Ureter (tissue), 1 donor: ENCODE results near the gene MMAB. TPM values are rescaled to one million over a fixed set of nuclear protein-coding genes. Genes with fewer than 3 reads are reported as not detected.

Experiments
- DNase-seq: peaks from one replicate; pipeline ENCODE4 v3.0.0-alpha.2; 2020; ENCODE audit warnings: low spot score
- total RNA-seq: library from RNA; stranded (reverse); gene quantifications from one replicate; pipeline ENCODE4 v1.2.4, GENCODE V29; 2023
- donor health status: DM: yes; HTN: yes; CAD: no.

The MMAB gene
- total RNA-seq, 1 donor from 2014 or later = 65.8 TPM

DNA sequence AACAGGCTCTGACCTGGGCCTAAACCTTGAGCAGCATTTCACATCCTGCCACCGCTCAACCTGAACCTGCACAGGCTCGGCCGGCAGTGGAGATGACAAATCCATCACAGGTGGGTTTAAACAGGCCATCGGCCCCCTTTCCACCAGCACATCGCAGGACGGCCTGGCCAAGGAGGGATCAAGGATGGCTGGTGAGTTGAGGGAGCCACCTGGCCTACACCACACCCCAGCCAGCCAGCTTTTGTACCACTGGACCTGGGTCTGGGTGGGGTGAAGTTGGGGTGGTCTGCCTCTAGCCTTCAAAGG is 14.2 kb downstream of the MMAB start:
- no peak for DNase-seq

DNA sequence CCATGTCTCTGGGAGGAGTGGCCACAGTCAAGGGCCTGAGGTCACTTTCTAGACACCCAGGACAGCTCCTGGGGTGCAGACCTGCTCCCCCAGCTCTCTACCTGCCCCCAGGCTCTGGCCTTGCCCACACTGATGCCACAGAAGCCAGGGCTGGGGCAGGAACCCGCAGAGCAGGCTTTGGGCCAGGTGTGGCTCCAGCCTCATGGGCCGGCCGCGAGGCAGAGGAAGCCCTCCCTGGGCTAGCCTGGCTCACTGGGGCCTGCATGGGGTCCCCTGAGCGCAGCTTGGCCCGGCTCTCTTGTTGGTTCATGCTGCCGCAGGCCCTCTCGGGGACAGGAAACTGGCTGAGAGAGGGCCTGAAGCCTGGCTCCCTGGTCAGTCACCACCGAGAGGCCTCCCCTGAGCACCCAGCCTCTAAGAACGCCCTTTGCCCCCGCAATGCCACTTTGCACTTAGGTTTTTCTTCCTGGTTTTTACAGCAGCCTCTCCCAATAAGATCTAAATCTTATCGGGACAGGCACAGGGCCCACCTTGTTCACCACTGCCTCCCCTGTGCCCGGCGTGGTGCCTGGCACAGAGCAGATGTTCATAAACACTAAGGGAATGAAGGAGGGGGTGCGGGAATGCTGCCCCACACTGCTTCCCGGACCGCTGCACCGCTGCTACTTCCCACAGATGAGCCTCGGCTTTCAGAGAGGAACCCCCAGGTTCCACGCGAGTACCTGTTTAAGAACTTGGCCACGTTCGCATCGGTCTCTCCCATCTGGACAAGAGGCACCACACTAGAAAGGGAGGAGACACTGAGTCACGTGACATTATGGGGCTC is 14.7 kb downstream of the MMAB start:
- DNase-seq = no peak

DNA sequence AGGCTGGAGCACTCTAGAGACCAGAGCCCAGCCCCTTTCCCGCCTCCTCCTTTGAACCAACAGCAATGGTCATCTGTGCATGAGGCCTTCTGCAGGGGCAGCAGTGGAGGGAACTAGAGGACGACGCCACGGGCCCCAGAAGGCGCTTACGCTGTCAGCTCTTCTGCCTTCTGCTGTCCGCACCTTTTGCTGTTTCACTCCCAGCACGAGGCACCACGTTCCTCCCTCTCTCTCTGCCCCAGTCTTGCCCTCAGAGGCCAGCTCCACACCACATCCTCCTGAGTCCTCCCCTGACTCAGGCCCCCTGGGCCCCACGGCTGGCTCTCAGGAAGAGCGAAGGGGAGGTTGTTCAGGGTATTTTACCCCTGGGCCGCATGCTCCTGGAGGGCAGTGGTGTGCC is 15.5 kb downstream of the MMAB start:
- no peak for DNase-seq

DNA sequence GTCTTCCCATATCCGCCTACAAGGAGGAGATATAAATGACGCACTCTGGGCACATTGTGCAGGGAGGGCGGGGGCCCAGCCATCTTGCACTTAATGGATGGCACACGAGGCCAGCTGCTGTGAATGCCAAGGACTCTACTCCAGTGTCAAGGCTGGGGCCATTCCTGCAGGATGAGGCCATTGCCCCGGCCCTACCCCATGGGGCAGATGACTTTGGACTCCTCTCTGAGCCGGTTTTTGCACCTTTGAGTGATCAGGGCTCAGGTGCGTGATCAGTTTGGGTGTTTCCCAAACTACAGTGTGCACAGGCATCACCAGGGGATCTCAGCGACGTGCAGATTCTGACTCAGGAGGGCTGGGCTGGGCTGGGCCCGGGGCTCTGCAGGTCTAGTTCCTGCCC is 16.1 kb downstream of the MMAB start:
- no peak for DNase-seq

DNA sequence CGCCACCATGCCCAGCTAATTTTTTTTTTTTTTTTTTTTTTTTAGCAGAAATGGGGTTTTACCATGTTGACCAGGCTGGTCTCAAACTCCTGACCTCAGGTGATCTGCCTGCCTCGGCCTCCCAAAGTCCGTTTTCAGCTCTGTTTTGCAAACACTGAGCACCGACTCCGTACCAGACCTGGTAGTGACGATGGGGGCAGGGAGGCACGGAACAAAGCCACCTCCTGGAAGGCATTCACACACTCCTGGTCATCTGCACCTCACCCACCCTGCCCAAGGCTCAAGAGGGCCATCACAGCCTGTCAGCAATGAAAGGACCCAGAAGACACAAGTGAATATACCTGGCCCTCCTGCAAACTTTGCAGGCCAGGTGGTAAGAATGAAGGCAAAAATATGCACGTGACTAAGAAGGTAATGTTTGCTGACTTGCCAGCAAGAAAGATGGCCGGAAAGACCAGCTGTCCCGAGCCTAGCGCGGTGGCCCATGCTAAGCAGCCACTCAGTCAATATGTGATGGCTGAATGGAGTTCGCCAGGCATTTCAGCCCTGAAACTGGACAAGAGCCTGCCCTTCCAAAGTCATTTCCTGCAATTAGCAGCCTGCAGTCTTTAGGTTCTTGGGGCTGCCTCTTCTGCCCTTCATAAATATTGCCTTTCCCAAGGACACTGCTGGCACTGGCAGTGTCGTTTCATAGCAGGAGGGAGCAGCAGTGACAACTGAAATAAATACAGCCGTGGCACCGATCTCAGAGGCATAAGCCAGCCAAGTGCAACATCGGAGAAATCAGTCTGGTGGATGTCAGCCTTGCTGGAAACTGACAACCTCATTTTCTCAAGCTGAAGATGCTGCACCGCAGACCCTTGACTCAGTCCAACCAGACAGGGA is 17.6 kb downstream of the MMAB start:
- DNase-seq = no peak

DNA sequence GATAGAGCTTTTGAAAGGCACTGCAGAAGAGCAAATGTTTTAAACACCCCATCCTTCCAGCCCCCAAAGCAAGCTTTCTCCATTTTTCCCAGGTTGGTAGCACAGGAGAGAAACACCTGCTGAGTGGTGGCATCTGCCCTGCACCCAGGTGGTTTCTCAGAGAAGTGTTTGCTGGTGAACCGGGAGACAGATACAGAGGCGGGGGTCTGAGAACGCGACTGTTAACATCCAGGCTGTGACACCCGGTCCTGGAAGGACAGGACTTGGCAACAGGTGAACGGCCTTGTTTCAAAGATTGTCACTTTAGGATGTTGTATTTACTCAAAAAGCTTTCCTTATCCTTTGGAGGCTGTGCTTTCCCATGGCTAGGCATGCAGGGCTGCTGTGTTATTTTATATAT is 18.5 kb downstream of the MMAB start:
- no peak for DNase-seq

DNA sequence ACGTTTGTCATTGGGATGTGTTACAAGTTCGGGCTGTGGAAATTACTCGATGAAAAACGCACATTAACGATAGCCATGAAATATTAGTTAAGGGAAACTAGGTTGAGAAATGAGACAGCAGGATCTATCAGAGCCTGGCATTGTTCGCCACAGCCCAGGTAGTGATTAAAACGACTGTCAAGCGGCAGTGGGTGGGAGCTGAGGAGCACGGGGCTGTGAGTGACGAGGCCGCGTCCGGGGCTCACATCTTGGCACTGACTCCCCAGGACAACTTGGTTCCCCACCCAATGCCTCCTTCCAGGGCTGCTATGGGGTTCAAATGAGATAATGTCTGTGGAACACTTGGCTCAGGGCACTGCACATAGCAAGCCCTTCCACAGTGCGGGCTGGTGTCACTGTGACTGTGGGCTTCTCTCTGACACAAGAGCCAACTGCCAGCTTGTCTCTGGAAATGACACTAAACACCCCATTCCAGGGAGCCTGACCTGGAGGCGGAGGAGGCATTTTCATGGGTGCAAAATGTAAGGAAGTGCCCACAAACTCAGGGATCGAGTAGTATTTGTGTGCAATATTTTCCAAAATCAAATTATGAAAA is 19.3 kb downstream of the MMAB start:
- DNase-seq = no peak

DNA sequence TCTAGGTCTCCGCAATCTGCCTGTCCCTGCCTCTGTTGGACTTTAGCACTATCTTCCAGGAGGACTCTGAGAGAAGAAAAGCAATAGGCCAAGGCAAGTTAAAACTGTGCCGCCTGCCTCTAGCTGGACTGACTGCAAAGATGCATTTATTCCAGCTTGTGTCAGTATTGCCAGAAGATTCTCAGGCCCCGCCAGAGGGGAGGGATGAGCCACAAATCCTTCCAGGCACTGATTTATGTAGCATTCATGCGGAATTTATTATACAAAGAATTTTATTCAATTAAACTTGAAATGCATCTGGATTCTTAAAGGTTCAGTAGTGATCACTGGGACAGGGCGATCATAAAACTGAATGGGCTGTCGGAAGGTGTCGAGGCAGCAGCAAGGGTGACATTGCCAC is 19.8 kb downstream of the MMAB start:
- DNase-seq = no peak

DNA sequence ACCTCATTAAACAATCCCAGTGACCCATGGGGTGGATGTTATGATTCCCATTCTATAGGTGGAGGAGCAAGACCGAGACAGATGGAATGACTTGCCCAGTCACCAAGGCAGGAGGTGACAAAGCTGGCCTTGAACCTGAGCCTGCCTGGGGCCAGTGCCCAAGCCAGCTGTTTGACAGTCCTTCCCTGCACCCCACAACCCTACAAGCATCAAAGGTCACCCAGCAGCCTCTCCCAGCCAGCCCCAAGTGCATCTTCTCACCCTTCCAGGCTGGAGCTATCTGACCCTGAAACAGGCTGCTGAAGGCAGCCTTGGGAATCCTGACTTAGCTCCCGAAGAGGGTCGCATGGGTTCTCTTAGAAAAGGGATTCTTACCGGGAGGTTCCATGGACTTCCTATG is 20.3 kb downstream of the MMAB start:
- DNase-seq = no peak

DNA sequence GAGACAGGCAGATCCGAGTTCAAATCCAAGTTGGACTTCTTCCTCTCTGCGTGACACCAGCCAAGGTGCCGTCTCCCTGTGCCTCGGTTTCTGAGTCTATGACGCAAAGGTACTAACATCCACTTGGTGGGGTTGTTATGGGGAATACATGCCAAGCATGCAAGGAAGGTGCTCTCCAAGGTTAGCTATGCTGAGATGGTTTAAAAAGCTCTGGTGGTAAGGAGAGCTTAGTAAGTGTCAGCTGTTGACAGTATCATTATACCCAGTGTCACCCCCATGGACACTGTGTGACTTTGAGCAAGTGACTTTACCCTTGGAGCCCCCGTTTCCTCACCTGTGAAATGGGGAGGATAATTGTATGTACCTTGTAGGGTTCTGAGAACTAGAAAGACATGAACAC is 22.2 kb downstream of the MMAB start:
- DNase-seq = no peak

DNA sequence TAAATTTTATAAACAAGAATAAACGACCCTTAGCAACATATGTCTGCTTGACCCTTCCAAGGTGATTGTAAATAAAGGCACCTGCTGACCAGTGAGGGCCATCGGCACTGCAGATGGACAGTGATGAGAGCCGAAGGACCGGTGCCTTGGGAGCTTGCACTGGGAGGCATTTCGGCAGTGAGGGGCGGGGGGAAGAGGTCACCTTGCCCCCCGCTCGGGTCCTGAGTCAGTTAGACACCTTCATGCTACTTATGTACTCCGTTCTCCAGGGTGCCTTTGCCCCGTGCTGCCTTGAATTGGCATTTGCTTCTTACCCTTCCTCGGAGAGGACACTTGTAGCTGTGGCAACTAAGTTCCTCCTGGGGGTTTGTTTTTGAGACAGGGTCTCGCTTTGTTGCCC is 23.0 kb downstream of the MMAB start:
- DNase-seq = no peak

DNA sequence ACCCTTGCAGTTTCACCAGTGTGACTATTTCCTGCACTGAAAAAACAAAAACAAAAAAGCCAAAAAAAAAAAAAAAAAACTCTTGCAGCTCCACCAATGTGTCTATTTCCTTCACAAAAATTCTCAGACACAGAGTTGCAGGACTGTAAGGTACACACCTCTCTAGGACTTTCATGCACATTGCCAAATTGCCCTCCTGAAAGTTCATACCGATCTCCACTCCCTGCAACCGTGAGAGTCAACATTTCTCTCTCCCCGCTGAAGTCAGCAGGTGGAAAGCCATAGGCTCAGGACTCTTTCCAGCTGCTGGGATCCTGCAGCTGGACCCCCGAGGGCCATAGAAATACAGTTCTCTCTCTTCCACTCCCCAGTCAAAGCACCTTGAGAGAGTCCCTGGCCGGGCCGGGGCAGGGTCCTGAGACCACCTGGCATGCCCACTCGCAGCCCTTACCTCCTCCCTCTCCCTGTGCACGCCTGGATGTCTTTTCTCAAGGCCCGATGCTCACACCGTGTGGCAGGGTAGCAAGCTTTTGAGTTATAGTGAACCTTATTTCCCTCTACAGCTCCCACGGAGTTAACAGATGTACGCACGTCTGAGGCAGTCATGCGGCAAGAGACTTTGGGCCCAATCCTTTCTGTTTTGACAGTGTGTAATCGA is 23.6 kb downstream of the MMAB start:
- no peak for DNase-seq

DNA sequence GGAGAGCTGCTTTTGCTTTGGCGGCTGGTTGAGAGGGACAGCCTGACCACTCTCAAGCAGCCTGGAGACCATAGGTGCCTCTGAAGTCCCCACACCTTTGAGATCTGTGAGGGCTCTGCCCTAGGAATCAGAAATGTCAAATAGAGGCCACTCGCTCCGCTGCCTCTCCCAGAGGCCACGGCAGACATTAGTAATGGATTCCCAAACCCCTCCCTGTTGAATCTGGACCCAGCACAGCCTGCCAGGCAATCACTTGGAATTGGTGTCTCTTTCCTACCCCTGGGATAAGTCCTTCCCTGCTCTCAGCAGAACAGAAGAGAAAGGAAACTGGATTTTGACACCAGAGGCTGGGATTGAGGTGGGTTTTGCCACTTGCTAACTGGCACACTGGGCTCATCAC is 25.0 kb downstream of the MMAB start:
- DNase-seq = no peak

DNA sequence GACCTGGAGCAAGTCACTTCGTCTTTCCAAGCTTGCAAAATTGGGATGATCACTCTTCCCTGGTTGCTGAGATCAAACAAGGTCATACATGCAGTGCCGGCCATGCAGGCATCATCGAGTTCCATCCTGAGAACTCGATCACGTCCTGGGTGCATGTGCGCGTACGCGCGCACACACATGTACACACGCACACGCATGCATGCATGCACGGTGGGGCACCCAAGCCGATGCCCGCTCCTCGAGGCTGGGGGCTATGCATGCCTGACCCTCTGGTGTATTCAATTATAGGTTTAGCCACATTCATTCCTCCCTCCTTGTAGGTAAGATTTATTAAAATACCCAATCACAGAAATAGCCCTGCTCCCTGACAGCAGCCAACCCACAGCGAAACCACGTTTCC is 26.0 kb downstream of the MMAB start:
- DNase-seq = no peak

DNA sequence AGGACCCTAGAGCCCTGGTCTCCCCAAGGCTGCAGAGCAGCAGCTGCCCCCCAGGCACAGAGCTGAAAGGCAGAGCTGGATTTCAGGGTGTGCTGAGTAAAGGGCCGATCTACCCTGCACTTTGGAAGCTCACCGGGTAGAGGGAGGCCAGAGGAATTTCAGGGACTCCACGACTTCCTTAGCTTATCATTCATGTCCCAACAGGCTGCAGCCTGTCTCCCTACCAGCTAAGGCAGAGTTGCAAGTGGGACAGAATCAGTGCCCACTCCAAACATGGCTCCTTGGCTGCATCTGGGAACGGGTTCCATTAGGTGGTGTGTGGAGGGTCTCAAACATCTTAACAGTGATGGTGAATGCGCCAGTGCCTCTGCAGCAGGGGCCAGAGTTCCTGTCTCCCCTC is 27.5 kb downstream of the MMAB start:
- no peak for DNase-seq

DNA sequence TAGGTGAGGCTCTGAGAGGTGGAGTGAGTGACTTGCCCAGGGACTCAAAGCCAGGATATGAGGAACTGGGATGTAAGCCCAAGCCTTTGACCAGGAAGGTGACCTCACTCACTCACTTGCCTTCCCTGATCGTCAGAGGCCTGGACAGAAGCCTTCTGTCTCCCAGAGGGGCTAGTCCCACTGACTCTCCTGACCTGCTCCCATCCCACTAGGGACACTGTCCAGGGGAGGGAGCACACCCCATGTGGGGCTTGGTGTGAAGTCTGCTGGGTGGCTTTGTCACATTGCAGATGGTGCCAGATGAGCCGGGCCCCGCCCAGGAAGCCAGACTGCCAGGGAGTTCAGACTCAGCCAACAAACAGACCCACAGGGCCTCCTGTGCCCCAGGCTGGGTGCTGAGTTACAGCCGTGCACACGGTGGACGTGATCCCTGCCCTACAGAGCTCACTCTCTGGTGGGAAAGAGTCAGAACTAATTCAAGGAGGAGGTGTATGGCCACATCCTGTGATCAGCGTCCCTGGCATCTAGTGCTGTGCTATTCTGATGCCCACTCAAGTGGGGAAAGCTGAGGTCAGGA is 28.3 kb downstream of the MMAB start:
- DNase-seq = no peak

DNA sequence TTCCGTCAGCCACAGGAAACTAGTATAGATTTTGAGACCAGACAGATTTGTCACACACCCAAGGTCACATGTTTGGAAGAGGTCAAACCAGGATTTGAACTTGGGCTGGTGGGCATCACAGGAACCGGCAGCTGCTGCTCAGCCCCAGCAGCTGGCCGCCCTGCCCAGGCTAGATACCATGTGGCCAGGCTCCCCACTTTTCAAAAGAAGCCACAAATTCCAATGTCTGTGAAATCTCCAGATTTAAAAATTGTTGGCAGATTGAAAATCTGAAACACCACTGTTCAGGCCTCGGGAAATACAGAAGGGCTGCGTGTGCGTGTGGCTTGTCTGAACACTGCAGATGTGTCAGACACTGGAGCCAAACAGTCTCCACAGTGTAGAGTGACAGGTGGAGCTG is 30.4 kb downstream of the MMAB start:
- DNase-seq = no peak

DNA sequence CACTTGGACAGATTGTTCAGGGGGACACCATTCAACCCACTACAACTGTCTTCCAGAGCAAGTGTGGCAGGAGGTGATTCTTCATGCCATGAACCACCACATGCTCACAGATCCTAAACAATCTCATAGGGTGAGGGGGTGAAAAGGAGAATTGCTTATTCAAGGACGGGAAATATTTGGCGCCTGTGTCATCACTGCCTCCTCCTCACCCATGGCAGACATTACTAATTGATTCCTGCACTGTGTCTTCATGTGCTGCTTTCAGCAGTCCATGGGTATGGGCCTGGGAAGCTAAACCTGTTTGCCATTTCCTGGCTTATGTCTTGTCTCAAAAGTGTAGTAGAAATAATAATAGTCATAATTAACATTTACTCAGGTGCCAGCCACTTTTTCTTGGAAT is 31.3 kb downstream of the MMAB start:
- DNase-seq = no peak

DNA sequence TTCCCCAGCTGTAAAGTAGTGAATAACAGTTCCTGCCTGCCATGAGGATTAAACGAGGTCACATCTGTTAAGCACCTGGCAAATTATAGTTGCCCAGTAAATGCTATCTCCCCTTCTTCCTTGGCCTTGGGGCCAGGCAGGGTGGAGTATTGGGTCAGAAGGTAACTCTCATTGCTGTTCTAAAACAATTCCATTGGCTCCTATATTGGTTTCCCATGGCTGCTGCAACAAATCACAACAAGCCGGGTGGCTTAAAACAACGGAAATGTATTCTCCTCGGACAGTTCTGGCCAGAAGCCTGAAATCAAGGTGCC is 31.9 kb downstream of the MMAB start:
- DNase-seq = no peak

DNA sequence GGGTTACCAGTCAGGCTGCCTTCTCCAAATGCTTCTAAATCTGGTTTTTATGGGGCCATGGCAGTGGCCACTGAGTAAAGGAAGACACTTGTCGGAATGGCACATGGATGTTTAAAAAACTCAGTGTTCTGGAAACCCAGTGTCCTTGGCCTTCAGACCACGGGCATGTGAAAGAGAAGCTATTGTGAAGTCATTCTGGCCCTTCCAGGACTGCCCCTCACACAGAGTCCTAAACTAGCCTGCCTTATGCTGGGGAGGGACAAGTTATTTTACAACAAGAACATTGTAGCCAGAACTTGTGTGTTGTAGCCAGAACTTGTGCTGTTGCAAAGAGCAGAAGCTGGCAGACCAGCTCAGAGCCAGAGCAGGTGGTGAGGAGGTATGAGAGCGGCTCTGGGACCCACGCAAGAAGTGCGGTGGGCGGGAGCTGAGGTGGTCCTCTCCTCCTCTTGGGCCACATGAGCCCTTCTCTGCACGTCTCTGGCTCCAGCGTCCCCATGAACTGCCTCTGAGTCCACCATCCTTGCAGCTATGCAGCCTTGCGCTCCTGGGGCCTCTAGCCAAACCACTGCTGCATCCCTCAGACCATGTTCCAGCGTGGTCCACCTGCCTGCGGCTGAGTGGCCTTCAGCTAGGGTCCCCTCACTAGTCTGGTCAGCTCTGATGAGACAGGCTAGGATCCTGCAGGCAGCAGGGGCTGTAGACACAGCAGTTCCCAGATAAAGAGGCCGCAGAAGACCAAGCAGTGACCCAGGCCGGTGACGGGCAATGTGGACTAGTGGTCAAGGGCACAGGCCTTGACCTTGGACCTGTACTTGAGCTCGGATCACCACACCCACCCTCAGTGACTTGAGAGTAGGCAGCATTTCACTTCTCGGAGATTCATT is 32.5 kb downstream of the MMAB start:
- DNase-seq = no peak

DNA sequence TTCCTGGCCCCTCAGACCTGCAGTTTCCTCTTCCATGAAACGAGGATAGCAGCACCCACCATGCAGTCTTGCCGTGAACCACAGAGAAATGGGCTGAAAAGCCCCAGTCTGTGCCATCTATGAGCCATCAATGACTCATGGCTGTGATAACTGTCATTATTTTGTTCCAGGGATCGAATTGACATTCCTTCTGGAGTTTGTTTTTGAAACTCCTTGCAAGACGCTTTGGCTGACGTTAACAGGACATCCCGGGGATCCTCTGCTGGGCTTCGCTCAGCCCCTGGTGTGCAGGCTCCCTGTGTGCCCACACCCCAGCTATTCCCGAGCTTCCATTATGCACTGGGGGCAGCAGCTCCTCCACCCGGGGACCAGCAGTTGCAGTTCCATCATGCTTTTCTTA is 33.8 kb downstream of the MMAB start:
- DNase-seq = no peak
